ENCODE results near the gene IGSF23.
A peak's percentile ranks its signal among the peaks of the same experiment; 100 is the strongest.

IGSF23 gene

GRCh38 chr19:44641501-44642265, 28.3 kb downstream of the IGSF23 start:
- no peak for DNase-seq (ENCODE audit: low read depth)

DNA sequence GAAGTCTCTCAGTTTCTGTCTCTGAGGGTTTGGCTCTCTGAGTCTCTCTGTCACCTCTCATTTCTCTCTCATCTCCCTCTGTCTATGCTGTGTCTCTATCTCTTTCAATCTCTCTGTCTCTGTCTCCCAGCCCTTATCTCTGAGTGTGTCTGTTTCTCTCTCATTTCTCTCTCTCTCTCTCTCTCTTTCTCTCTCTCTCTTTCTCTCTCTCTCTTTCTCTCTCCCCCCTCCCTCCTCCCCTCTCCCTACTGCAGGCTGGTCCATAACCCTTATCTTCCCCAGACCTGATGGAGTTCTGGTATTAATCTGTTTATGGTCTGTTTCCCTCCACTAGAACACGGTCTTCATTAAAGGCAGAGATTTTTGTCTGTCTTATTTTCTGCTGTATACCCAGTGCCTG, 29.0 kb downstream of the IGSF23 start:
- DNase-seq (ENCODE audit: low read depth): no peak

GRCh38 chr19:44643605-44644401, 30.4 kb downstream of the IGSF23 start, which contains the start of gene PVR:
PVR (plus strand) TSS chr19:44643910; CDS start chr19:44644097, 187 bp downstream.
- DNase-seq (ENCODE audit: low read depth): peak; percentile 19

DNA sequence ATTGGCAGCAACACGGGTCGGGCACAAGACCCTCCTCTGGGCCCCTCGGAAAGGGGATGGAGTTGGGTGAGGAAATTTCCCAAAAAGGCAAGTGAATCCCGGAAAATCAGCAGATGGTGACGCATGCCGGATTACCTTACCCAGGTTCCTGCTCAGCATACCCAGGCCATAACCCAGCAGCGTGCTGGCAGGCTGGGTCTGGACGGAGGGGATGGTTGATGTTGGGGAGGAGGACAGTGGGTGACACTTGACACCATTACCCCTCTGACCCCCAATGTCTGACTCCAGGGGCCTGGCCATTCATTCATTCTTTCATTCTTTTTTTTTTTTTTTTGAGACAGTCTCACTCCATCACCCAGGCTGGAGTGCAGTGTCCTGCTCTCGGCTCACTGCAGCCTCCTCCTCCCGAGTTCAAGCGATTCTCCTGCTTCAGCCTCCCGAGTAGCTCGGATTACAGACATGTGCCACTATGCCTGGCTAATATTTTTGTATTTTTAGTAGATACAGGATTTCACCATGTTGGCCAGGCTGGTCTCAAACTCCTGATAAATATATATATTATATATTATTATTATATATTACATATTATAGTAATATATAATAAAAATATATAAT, 31.1 kb downstream of the IGSF23 start:
- DNase-seq (ENCODE audit: low read depth): no peak

DNA sequence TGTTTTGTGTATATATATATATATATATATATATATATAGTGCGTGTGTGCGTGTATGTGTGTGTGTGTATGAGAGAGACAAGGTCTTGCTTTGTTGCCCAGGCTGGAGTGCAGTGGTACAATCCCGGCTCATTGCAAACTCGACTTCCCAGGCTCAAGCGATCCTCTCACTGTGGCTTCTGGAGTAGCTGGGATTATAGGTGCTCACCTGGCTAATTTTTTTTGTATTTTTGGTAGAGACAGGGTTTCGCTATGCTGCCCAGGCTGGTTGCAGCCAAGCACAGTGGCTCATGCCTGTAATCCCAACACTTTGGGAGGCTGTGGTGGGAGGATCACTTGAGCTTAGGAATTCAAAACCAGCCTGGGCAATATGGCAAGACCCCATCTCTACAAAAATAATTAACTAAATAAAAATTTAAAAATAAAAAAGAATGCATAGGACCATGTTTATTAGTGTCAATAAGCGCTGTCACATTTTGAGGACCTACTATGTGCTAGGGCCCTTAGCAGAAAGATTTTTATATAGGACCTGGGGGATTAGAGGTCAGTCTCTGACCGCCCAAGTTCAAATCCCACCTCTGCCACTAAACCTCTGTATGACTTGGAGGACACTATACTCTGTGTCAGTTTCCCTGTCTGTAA, 32.2 kb downstream of the IGSF23 start:
- DNase-seq (ENCODE audit: low read depth): no peak

DNA sequence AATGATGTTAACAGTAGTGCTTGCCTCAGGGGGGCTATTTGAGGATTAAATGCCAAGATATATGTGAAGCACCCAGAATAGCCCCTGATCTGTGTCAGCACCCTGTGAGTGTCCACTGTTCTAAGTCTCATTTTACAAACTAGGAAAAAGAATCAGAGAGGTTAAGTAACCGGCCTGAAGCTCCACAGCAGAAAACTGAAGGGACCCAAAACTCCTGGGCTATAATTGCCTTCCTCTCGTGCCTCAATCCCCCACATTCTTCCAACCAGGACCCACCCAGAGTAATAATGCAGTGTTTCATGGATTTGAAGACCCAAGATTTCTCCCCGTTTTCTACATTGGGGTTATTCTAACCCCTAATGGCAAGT, 32.7 kb downstream of the IGSF23 start:
- no peak for DNase-seq (ENCODE audit: low read depth)

GRCh38 chr19:44647144-44647543, 33.8 kb downstream of the IGSF23 start:
- no peak for DNase-seq (ENCODE audit: low read depth)

GRCh38 chr19:44648631-44649251, 35.4 kb downstream of the IGSF23 start:
- DNase-seq (ENCODE audit: low read depth): no peak

GRCh38 chr19:44649578-44650145, 36.3 kb downstream of the IGSF23 start:
- no peak for DNase-seq (ENCODE audit: low read depth)

DNA sequence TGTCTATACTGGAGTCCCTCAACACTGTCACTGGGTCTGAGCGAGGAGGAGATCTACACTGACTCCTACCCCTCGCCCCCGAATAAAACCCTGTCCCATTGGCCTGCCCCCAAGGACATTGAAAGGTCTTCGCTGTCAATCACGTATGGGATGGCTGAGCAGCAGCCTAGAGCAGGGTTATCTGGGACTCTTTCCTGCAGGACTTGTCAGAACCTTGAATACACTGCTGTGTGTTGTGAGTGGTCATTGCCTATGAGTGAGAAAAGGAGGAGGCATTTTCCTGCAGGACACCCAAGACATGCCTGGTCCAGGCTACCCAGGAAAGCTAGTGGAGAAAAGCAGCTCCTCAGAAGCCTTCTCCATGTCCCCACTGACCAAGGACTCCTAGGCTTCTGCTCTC, 40.0 kb downstream of the IGSF23 start:
- no peak for DNase-seq (ENCODE audit: low read depth)

- peak; percentile 55 for DNase-seq (ENCODE audit: low read depth)
Measured at GRCh38 chr19:44653977-44654774, 40.8 kb downstream of the IGSF23 start.

DNA sequence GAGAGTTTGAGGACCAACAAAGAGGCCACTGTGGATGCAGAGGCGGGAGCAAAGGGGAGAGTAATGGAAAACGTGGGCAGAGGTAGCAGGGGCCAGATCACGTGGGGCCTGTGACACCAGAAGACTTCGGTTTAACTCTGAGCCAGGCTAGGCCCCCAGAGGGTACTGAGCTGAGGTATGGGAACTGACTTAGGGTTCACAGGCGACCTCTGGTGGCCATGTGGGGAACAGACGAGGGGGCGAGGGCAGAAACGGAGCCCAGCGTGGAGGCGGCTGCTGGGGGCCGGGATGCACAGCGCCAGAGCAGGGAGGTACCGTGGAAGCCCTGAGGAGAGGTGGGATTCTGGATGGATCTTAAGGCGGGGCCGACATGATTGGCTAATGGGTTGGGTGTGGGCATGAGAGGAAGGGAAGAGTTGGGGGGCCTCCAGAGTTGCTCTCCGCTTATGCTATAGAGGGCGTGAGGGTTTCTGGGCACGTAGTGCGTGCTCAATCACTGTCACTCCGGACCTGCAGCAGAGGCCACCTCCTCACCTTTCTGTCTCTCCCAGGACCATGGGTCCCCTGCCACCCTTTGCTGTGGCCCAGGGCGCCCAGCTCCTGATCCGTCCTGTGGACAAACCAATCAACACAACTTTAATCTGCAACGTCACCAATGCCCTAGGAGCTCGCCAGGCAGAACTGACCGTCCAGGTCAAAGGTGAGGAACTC, 44.0 kb downstream of the IGSF23 start:
- peak; percentile 54 for DNase-seq (ENCODE audit: low read depth)

DNA sequence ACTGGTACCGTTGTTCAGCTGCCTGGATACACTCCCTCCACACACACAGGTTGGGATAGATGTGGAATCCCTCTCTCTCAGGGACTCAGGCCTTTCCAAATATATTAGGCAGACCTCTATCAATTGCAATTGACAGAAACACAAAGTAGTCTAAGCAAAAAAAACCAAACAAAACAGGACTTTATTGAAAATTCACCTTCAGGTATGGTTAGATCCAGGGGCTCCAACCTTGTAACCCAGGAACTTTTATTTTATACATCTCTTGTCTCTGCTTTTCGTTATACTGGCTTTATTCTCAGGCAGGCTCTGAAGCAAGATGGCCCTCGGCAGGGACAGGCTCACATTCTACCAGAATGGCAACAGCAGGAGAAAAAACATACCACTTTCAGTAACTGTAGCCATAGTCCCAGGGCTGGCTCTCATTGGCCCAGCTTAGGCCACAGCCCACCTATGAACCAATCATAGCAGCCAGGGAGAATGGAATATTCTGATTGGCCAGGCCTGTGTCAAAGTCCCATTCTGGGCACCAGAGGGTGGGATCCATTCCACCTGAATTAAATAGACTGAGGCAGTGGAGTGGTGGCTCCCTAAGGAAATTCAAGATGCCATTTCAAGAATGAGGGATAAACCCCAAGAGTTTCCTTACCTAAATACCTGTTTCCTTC, 44.8 kb downstream of the IGSF23 start:
- no peak for DNase-seq (ENCODE audit: low read depth)

DNA sequence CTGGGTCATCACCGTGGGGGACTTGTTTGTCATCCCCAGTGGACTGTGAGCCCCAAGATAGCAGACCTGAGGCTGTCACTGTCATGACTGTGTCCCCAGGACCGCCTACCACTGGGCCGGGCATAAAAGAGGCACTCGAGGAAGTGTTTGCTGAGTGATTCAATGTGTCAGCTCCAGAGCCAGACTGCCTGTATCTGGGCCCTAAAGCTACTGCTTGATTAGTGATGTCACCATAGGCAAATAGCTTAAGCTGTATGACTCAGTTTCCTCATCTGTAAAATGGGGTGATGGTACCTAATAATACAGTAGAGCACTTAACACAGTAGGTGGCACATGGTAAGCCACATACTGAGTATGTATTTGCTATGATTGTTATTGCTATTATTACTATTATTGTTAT, 46.7 kb downstream of the IGSF23 start:
- DNase-seq (ENCODE audit: low read depth): no peak

- no peak for DNase-seq (ENCODE audit: low read depth)
Measured at GRCh38 chr19:44661205-44661604, 47.8 kb downstream of the IGSF23 start.

- no peak for DNase-seq (ENCODE audit: low read depth)
Measured at GRCh38 chr19:44661904-44662303, 48.5 kb downstream of the IGSF23 start.

DNA sequence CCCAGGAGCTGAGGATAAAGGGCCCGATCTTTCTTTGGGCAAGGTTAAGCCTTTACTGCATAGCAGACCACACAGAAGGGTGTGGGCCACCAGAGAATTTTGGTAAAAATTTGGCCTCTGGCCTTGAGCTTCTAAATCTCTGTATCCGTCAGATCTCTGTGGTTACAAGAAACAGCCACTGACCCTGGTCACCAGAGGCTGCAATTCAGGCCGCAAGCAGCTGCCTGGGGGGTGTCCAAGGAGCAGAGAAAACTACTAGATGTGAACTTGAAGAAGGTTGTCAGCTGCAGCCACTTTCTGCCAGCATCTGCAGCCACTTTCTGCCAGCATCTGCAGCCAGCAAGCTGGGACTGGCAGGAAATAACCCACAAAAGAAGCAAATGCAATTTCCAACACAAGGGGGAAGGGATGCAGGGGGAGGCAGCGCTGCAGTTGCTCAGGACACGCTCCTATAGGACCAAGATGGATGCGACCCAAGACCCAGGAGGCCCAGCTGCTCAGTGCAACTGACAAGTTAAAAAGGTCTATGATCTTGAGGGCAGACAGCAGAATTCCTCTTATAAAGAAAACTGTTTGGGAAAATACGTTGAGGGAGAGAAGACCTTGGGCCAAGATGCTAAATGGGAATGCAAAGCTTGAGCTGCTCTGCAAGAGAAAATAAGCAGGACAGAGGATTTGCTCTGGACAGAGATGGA, 49.5 kb downstream of the IGSF23 start:
- no peak for DNase-seq (ENCODE audit: low read depth)

DNA sequence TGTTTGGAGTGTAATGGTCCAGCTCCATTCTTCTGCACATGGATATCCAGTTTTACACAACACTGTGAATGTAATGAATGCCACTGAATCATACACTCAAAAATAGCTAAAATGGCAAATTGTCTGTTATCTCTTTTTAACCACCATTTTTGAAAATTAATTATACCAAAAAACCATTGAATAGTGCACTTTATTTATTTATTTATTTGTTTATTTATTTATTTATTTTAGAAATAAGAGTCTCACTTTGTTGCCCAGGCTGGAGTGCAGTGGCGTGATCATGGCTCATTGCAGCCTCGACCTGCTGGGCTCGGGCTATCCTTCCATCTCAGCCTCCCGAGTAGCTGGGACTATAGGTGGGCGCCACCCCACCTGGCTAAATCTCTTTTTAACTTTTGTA, 50.6 kb downstream of the IGSF23 start:
- DNase-seq (ENCODE audit: low read depth): no peak

- no peak for DNase-seq (ENCODE audit: low read depth)
Measured at GRCh38 chr19:44664976-44665375, 51.6 kb downstream of the IGSF23 start.
